ENCODE data around the gene SLC30A4.

Gene SLC30A4

GRCh38 chr15:45451265-45451664, 71.3 kb downstream of the SLC30A4 start:
- DNase-seq (ENCODE audit: low read depth, low spot score), result no peak

DNA sequence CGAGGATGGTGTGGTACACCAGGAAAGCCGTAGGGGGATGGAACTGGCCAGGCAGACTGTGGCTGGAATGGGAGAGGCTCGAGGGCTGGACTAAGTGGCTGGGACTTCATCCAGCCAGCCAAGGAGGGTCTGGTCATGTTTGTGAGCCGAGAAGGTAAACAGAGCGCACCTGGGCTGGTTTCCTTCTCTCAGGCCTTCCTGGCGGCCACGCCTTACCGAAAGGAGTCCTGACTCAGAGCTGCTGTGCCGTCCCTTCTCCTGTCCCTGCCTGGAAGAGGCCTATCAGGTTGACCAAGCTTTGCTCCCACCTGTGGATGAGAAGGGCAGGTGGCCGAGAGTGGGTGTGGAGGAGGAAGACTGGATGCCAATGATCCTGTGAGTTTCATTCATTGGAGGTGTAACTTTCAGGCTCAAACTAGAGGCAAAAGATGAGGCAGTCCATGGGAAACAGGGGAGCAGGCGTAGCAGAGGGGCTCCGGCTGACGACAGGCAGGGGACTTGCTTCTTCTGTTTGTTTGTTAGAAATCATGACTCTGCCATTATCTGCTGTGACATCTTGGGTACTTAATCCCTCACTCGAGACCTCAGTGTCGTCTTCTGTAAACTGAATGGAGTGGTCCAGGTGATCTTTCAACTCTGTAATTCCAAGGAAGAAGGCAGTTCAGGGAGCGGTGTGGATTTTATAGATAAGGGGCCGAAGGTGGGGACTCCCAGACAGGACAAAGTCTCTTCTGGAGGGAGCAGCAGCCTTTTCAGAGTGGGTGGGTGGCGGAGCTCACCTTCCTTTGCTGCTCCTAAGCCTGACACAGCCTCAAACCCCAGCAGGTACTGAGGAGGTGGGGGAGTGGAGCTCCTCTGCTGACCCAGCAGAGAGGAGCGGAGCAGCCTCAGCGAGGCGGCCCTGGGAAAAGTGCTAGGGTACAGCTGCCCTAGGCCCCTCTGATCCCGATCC, 72.4 kb downstream of the SLC30A4 start:
- no peak for DNase-seq (ENCODE audit: low read depth, low spot score)

- no peak for DNase-seq (ENCODE audit: low read depth, low spot score)
Measured at GRCh38 chr15:45449395-45449794, 73.2 kb downstream of the SLC30A4 start.

DNA sequence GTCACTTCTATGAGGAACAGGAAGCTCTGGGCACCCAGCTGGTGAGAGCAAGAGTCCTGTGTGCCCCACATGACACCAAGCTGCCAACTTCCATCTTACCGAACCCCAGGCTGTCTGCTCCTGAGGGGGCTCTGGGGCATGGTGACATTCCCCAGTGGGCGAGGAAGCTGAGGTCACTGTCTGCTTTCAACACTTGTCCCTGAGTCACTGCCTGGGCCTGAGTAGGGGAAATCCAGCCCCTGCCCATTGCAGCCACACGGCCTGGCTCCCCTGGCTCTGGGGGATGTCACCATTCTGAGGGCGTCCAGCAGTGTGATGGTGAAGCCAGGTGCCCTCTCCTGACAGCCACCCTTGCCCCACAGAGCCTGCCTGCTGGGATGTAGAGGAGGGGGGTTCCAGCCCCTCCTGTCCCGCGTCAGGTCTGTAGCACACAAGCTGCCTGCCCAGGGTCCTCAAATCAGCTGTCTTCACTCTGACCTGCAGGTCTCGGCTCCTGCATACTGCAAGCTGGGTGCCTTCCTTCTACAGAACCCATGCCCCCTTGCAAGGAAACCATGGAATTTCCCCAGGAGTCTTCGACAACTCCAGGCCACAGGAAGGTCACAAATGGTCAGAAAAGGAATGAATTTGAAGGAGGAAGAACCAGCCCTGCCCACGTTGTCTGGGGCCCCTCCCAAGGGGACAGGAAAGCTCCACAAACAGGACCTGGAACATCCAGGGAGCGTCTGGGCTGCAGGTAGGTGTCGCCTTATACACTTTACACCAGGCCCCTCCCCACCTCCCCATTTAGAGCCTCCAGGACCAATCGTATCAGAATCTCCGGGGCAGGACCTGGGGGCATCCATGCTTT, 74.3 kb downstream of the SLC30A4 start:
- DNase-seq (ENCODE audit: low read depth, low spot score), result no peak

DNA sequence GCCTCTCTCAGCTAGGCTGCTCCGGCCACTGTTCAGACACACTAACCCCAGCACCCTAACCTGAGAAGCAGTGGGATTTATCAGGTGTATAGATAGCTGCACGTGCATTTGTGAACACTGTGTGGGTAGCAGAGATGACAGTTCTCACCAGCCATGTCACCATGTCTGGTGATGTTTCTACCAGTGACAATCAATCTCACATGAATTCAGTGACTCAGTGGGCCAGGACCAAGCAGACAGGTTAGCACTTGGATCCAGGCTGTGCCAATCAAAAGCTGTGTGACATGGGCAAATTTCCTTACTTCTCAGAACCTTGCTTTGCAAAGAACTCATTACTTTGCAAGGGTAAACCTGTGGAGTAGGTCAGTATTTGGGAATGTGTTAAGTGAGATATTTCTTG, 78.9 kb downstream of the SLC30A4 start:
- DNase-seq (ENCODE audit: low read depth, low spot score), result no peak

GRCh38 chr15:45442507-45443135, 79.9 kb downstream of the SLC30A4 start:
- no peak for DNase-seq (ENCODE audit: low read depth, low spot score)

- no peak for DNase-seq (ENCODE audit: low read depth, low spot score)
Measured at GRCh38 chr15:45441686-45442085, 80.9 kb downstream of the SLC30A4 start.

DNA sequence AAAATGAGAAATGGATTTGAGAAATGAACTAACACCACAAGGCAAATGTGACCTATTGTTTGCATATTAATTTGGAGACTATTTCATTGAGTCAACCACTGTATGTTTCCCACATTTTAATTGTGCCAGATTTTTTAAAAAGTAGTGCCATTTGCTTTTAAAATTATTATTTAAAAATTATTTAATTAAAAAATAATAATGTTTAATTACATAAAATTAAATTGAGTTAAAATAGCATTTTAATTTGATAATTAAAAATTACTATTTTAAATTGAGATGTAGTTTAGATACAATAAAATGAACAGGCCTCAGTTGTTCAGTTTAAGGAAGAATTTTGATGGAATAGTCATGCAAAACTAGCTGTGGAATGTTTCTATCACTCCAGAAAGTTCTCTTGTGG, 81.5 kb downstream of the SLC30A4 start:
- no peak for DNase-seq (ENCODE audit: low read depth, low spot score)

- no peak for DNase-seq (ENCODE audit: low read depth, low spot score)
Measured at GRCh38 chr15:45439521-45440260, 82.9 kb downstream of the SLC30A4 start.

- DNase-seq (ENCODE audit: low read depth, low spot score), result no peak
Measured at GRCh38 chr15:45435124-45435903, 87.2 kb downstream of the SLC30A4 start.

- no peak for DNase-seq (ENCODE audit: low read depth, low spot score)
Measured at GRCh38 chr15:45434078-45434567, 88.4 kb downstream of the SLC30A4 start.

GRCh38 chr15:45431511-45431910, 91.0 kb downstream of the SLC30A4 start:
- no peak for DNase-seq (ENCODE audit: low read depth, low spot score)

- DNase-seq (ENCODE audit: low read depth, low spot score), result peak; percentile 77
Measured at GRCh38 chr15:45429941-45430792, 92.4 kb downstream of the SLC30A4 start.

Data from activated CD4-positive, CD25-positive, alpha-beta regulatory T cell treated with anti-CD3 and anti-CD28 coated beads, Interleukin-2, amount 50 U/mL, for 16 hours (primary cell).